Activated CD8-positive, alpha-beta T cell treated with anti-CD3 and anti-CD28 coated beads, Interleukin-2, amount 10 ng/mL, durations not matched to agents 7 days and 5 days (primary cell): ENCODE results near the gene DNAAF2. TPM values are rescaled to one million over a fixed set of nuclear protein-coding genes. Genes with fewer than 3 reads are reported as not detected.
"Not testable (repeated sequence)": the region's sequence is repeated elsewhere in the genome, so short reads cannot be mapped to it uniquely, and the experiment has no call there.

Source experiments
- ATAC-seq: fragments of 150-1000 bp; cut with Tn5 transposase; one replicate; pipeline ENCODE4 v1.10.0; 2021; ENCODE audit warnings: moderate library complexity
- CTCF ChIA-PET: fragments of 350-600 bp; sonication (Branson Sonifier 250); formaldehyde crosslinking; loops from one replicate; lab custom pipeline; 2021; ENCODE audit warnings: antibody characterized with exemption; lab: Charles Lee
- POLR2A ChIA-PET: fragments of 350-600 bp; sonication (Branson Sonifier 250); formaldehyde crosslinking; loops from one replicate; lab custom pipeline; 2021; ENCODE audit warnings: antibody characterized with exemption; lab: Charles Lee
- DNase-seq: peaks from one replicate; pipeline ENCODE4 v3.0.0-alpha.2; 2020
- H3K27ac Mint-ChIP-seq: one replicate; pipeline ENCODE4 v1.8.0; 2021; ENCODE audit warnings: mild to moderate bottlenecking, mixed read lengths
- H3K27me3 Mint-ChIP-seq: one replicate; pipeline ENCODE4 v1.8.0; 2021; ENCODE audit warnings: low read depth, mixed read lengths
- H3K36me3 Mint-ChIP-seq: one replicate; pipeline ENCODE4 v1.8.0; 2021; ENCODE audit warnings: low read depth, mixed read lengths
- H3K4me1 Mint-ChIP-seq: one replicate; pipeline ENCODE4 v1.8.0; 2021; ENCODE audit warnings: low read depth, mixed read lengths
- H3K4me3 Mint-ChIP-seq: one replicate; pipeline ENCODE4 v1.8.0; 2021; ENCODE audit warnings: mild to moderate bottlenecking, mixed read lengths
- H3K9me3 Mint-ChIP-seq: one replicate; pipeline ENCODE4 v1.8.0; 2022; ENCODE audit warnings: mixed read lengths; ENCODE audit not compliant: insufficient read depth
- total RNA-seq, 2 experiments: library from RNA; stranded (reverse); gene quantifications; one replicate each; pipeline ENCODE4 v1.2.3, GENCODE V29; 2021

Gene DNAAF2
- total RNA-seq, 2 experiments from 2014 or later, result 9.3 to 10.2 TPM

DNA sequence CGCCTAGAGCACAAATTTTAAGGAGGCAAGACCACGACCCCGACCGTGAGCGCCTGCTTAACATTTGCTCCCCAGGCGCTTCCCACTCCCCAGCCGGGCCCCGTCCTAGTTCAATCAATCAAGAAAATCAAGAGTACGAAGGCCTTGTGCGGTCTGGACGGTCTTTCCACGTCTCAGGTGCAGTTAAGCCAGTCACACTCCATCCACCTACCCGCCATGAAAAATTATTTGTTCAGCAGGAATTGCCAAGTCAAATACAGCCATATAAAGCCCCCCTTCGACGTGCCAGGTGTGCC is 36.9 kb downstream of the DNAAF2 start:
- ChIA-PET POLR2A (interaction anchor here (0.7 to 5.6 kb wide), 8 partner anchors 9 to 373 kb away, joined by 3 to 112 read pairs (median 6); partner anchors contain the start of genes DNAAF2, MGAT2, RPL36AL and RPS29), CTCF (interaction anchor here (1.3 to 2.9 kb wide), 4 partner anchors 11 to 100 kb away, joined by 3 to 45 read pairs (median 6); partner anchors contain the start of genes KLHDC1 and RPS29)
- ATAC-seq (peak; percentile 16), DNase-seq (no peak)
- Mint-ChIP-seq H3K36me3 (peaks cover 29% of the 10 kb centered on the region), H3K9me3 (no peaks in the 10 kb centered on the region), H3K4me3 (peak overlapping the region; percentile 99), H3K27me3 (no peaks in the 10 kb centered on the region), H3K27ac (peak overlapping the region; percentile 99), H3K4me1 (peaks cover 37% of the 10 kb centered on the region)

GRCh38 chr14:49594347-49595091 is 40.5 kb downstream of the DNAAF2 start:
- Mint-ChIP-seq H3K4me3 (no peak overlapping the region), H3K4me1 (peaks cover 18% of the 10 kb centered on the region), H3K9me3 (no peaks in the 10 kb centered on the region), H3K27ac (no peak overlapping the region), H3K27me3 (no peaks in the 10 kb centered on the region), H3K36me3 (peaks cover 7% of the 10 kb centered on the region)
- CTCF ChIA-PET, result interaction anchor here (0.7 to 2.6 kb wide), 4 partner anchors 8 to 38 kb away, joined by 3 to 24 read pairs (median 3); partner anchors contain the start of gene RPS29
- ATAC-seq (no peak), DNase-seq (no peak)
- POLR2A ChIA-PET, result interaction anchor here (0.6 to 5.6 kb wide), 4 partner anchors 8 to 26 kb away, joined by 3 to 112 read pairs (median 8); partner anchors contain the start of genes MGAT2, RPL36AL and RPS29

DNA sequence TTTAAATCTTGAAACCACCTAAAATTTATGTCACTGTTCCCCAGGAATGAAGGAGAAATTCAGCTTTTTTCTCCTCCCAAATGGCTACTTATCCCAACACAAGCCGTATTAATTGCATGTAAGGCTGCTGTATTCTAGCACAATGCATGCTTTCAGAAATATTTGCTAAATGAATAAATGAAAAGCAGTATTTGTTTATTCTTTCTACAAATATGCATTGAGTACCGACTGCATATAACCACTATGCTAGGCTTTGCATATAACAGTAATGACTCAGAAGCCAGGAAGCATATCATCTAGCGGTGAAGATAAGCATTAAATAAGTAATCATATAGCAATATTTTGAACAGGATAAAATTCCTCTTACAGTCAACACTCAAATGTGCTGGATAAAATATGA is 42.0 kb downstream of the DNAAF2 start:
- Mint-ChIP-seq H3K4me1 (peaks cover 18% of the 10 kb centered on the region), H3K4me3 (no peak overlapping the region), H3K27me3 (no peaks in the 10 kb centered on the region), H3K36me3 (no peaks in the 10 kb centered on the region), H3K27ac (no peak overlapping the region), H3K9me3 (no peaks in the 10 kb centered on the region)
- POLR2A ChIA-PET, result no interaction called here
- CTCF ChIA-PET, result no interaction called here
- ATAC-seq (no peak), DNase-seq (no peak)

DNA sequence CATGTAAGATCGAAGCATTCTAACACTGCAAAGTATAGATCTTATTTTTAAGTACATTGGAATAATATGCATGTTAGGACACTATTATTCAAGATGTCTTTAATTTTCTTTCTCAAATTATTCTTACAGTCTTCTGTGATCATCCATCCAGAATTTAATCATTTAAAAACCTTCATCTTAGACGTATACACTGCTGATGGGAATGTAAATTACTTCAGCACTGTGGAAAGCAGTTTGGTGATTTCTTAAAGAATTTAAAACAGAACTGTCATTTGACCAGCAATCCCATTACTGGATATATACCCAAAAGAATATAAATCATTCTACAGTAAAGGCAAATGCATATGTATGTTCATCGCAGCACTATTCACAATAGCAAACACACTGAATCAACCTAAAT is 45.7 kb downstream of the DNAAF2 start:
- Mint-ChIP-seq H3K27ac (no peak overlapping the region), H3K4me3 (no peak overlapping the region), H3K27me3 (no peaks in the 10 kb centered on the region), H3K4me1 (peaks cover 14% of the 10 kb centered on the region), H3K9me3 (no peaks in the 10 kb centered on the region), H3K36me3 (peaks cover 20% of the 10 kb centered on the region)
- ChIA-PET CTCF (interaction anchor here (0.8 kb wide), 1 partner anchor 43 kb away, joined by 4 read pairs; no protein-coding TSS in a partner anchor), POLR2A (no interaction called here)
- DNase-seq (no peak), ATAC-seq (no peak)

DNA sequence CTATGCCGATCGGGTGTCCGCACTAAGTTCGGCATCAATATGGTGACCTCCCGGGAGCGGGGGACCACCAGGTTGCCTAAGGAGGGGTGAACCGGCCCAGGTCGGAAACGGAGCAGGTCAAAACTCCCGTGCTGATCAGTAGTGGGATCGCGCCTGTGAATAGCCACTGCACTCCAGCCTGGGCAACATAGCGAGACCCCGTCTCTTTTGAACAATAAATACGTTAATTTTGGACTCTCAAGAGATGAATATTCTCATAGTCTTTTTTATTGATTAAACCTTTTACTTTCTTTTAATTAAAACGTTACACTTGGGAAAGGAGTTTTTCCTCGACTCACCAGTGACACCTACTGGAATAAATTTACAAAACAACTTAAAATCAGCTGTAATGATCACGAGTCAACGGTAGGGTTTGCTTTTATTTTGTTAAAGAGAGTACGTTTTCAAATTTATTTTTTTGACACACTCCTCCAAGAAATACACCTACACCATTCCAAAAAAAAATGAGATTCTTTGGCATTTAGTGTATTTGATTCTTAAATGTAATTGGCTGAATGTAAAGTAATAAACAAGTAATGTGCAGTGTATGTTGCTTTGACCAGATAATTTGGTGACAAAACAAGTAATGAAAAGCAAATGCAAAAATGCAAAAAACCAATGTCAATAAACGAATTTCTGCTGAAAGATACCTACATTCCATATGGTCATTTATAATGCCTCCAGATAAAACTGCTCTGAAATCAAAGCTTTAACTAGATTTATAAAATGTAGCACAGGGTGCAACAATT is 48.2 kb downstream of the DNAAF2 start:
- ATAC-seq, result no peak
- ChIA-PET POLR2A (interaction anchor here (0.5 to 5.0 kb wide), 21 partner anchors 10 to 716 kb away, joined by 3 to 112 read pairs (median 4); partner anchors contain the start of genes DNAAF2, KLHDC2, LRR1 and MGAT2), CTCF (interaction anchor here (0.7 to 4.0 kb wide), 15 partner anchors 8 to 265 kb away, joined by 3 to 45 read pairs (median 4); partner anchors contain the start of genes DNAAF2, LRR1, MGAT2 and NEMF)
- Mint-ChIP-seq H3K4me3 (peak overlapping the region; percentile 81), H3K9me3 (no peaks in the 10 kb centered on the region), H3K27me3 (no peaks in the 10 kb centered on the region), H3K4me1 (peaks cover 35% of the 10 kb centered on the region), H3K36me3 (peaks cover 45% of the 10 kb centered on the region), H3K27ac (peak overlapping the region; percentile 99)
- peak; percentile 70 for DNase-seq

DNA sequence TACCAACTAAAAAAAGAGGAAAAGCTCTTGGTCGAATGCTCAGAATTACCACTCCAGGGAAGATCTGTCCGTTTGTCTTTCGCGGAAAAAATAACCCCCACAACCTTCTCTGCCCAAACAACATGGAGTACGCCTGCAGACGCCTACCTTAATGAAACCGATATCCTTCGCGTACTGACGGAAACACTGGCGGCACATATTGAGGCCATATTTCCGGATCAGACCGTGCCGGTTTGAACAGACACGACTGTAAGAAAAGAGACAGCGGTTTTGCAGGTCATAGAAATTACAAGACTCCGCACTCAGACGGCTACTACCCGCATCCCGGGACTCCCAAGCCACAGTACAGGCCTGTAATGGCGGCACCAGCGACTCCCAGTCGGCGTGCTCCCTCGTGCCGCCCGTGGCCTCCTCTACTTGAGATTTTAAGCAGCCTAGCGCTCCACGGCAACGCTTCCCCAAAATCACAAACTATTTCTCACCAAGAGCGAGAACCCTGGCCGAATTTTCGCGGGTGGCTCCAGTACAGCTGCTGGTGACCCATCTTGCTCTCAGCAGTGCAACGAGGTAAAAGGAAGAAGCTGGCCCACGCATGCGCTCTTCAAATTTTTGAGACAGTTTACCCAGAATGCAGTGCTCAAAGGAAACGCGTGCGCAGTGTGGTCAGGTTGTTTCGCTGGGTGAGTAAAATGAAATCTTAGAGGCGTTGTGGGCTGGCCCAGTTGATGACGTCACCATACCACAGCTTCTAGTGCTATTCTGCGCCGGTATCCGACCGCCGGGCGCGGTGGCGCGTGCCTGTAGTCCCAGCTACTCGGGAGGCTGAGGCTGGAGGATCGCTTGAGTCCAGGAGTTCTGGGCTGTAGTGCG is 49.0 kb downstream of the DNAAF2 start, which contains the start of gene RPS29:
Gene RPS29, minus strand, starts transcription at position 578 of the 870 bp plus-strand sequence. Its CDS starts 34 bp downstream, at position 544.
- Mint-ChIP-seq H3K4me1 (peaks cover 38% of the 10 kb centered on the region), H3K36me3 (peaks cover 54% of the 10 kb centered on the region), H3K27ac (peak within 1 kb of the TSS; percentile 99), H3K9me3 (no peaks in the 10 kb centered on the region), H3K4me3 (peak within 1 kb of the TSS; percentile 81), H3K27me3 (no peaks in the 10 kb centered on the region)
- POLR2A ChIA-PET, result interaction anchor here (0.5 to 5.0 kb wide), 20 partner anchors 9 to 413 kb away, joined by 3 to 112 read pairs (median 4); partner anchors contain the start of genes DNAAF2, KLHDC2, LRR1 and MGAT2
- DNase-seq, result peak; percentile 99
- peak; percentile 93 for ATAC-seq
- CTCF ChIA-PET, result interaction anchor here (0.6 to 4.0 kb wide), 13 partner anchors 9 to 1235 kb away, joined by 3 to 45 read pairs (median 5); partner anchors contain the start of genes DNAAF2, LRR1, MGAT2 and NEMF

- peak; percentile 31 for DNase-seq
- CTCF ChIA-PET, result interaction anchor here (0.6 to 4.0 kb wide), 6 partner anchors 10 to 1236 kb away, joined by 3 to 45 read pairs (median 15); partner anchors contain the start of genes DNAAF2, LRR1, MGAT2 and RPL36AL
These were observed 49.9 kb downstream of the DNAAF2 start for GRCh38 chr14:49584981-49585640.

DNA sequence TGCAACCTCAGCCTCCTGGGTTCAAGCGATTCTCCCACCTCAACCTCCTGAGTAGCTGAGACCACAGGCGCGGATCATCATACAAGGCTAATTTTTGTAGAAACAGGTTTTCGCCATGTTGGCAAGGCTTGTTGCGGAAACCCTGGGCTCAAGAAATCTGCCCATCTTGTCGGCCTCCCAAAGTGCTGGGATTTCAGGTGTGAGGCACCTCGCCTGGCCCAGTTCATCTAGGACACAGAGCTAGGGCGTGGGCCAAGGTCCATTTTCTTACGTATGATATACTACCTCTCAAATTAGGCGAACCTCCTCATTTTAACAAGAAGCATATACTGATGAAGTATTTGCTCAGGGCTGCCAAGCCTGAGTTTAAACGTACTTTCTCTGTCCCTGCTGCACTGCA is 51.0 kb downstream of the DNAAF2 start:
- H3K27ac Mint-ChIP-seq, result peak overlapping the region; percentile 83
- H3K36me3 Mint-ChIP-seq, result peaks cover 64% of the 10 kb centered on the region
- DNase-seq (no peak), ATAC-seq (no peak)
- peak overlapping the region; percentile 81 for H3K4me3 Mint-ChIP-seq
- ChIA-PET POLR2A (interaction anchor here (1.4 to 5.0 kb wide), 2 partner anchors 37 to 39 kb away, joined by 3 to 73 read pairs; partner anchors contain the start of genes MGAT2 and RPL36AL), CTCF (interaction anchor here (1.6 kb wide), 1 partner anchor 122 kb away, joined by 5 read pairs; no protein-coding TSS in a partner anchor)
- H3K9me3 Mint-ChIP-seq, result no peaks in the 10 kb centered on the region
- H3K27me3 Mint-ChIP-seq, result no peaks in the 10 kb centered on the region
- peaks cover 46% of the 10 kb centered on the region for H3K4me1 Mint-ChIP-seq

More at GRCh38 chr14:49584981-49585640, 49.9 kb downstream of the DNAAF2 start:
- H3K9me3 Mint-ChIP-seq, H3K27me3 Mint-ChIP-seq, ATAC-seq: not testable (repeated sequence)
- POLR2A ChIA-PET, result interaction anchor here (0.5 to 5.0 kb wide), 8 partner anchors 8 to 267 kb away, joined by 3 to 112 read pairs (median 6); partner anchors contain the start of genes DNAAF2, LRR1, MGAT2 and NEMF
- peaks cover 41% of the 10 kb centered on the region for H3K4me1 Mint-ChIP-seq
- peak overlapping the region; percentile 81 for H3K4me3 Mint-ChIP-seq
- H3K36me3 Mint-ChIP-seq, result peaks cover 57% of the 10 kb centered on the region
- peak overlapping the region; percentile 99 for H3K27ac Mint-ChIP-seq

DNA sequence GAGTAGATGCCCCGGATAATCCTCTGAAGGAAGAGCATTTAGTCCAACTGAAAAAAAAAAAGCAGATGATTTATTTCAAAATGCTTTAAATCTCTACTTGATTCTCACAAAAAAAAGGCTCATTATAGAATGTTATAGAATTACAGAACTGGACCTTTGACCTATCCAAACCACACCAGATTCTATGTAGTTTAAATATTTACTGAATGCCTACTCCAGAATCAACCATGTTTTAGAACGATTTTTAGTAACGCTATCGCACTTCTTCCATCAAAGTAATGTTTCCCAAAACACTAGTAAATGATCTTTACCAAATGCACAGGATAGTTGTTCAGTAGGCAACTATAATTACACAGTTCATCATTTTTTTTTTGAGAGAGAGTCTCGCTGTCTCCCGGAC is 51.4 kb downstream of the DNAAF2 start:
- POLR2A ChIA-PET, result interaction anchor here (0.9 to 1.4 kb wide), 3 partner anchors 12 to 941 kb away, joined by 3 read pairs; no protein-coding TSS in a partner anchor
- ATAC-seq (no peak), DNase-seq (no peak)
- peaks cover 50% of the 10 kb centered on the region for H3K4me1 Mint-ChIP-seq
- H3K9me3 Mint-ChIP-seq, result no peaks in the 10 kb centered on the region
- H3K4me3 Mint-ChIP-seq, result peak overlapping the region; percentile 81
- CTCF ChIA-PET, result interaction anchor here (1.6 kb wide), 1 partner anchor 122 kb away, joined by 5 read pairs; no protein-coding TSS in a partner anchor
- H3K36me3 Mint-ChIP-seq, result peaks cover 64% of the 10 kb centered on the region
- no peaks in the 10 kb centered on the region for H3K27me3 Mint-ChIP-seq
- peak overlapping the region; percentile 83 for H3K27ac Mint-ChIP-seq
